Adrenal gland (tissue), 5 donors: ENCODE data around the gene CASKIN2.

Experiments used
- CTCF ChIP-seq, 6 experiments: fragments of 450-650 bp in 4 of 6; fragments of 200-600 bp in 2 of 6; sonication (generic) in 1 of 6; IDR thresholded peaks; 1 replicate in 5 of 6; 2 replicates in 1 of 6; pipeline versions ENCODE4 v1.5.1 to v1.8.0; 2016 to 2021; ENCODE audit warnings: antibody characterized with exemption in 6 of 6, mild to moderate bottlenecking in 2 of 6, moderate library complexity in 1 of 6
- POLR2A ChIP-seq, 2 donors: fragments of 450-650 bp; IDR thresholded peaks; one replicate each; pipeline ENCODE4 v1.6.1; 2017; ENCODE audit warnings: antibody characterized with exemption in 2 of 2, mild to moderate bottlenecking in 2 of 2, moderate library complexity in 1 of 2
- donor health status: DM: no; HTN: no; CAD: no.

GRCh38 chr17:75563063-75563758 lies 47.9 kb upstream of the CASKIN2 start:
- TF ChIP-seq CTCF (IDR thresholded peaks at IDR 0.05) (no peak), POLR2A (IDR thresholded peaks at IDR 0.05) (no peak)
